HEK293 (cell line): ENCODE data around the gene ZACN.

ENCODE experiments used
- AEBP2 ChIP-seq: fragments of 450-650 bp; formaldehyde crosslinking; IDR thresholded peaks from 2 replicates; pipeline ENCODE4 v1.5.1; 2016; ENCODE audit warnings: missing biosample characterization, missing genetic modification characterization, borderline replicate concordance
- PRDM6 ChIP-seq: fragments of 450-650 bp; formaldehyde crosslinking; IDR thresholded peaks from 2 replicates; pipeline ENCODE4 v1.5.1; 2017; ENCODE audit warnings: missing biosample characterization, missing genetic modification characterization
- REST ChIP-seq: fragments of 450-650 bp; formaldehyde crosslinking; IDR thresholded peaks from 2 replicates; pipeline ENCODE4 v1.5.1; 2016; ENCODE audit warnings: missing biosample characterization, missing genetic modification characterization
- ZBTB8A ChIP-seq: fragments of 450-650 bp; formaldehyde crosslinking; IDR thresholded peaks from 2 replicates; pipeline ENCODE4 v1.5.1; 2016; ENCODE audit warnings: missing biosample characterization, missing genetic modification characterization
- ZFP37 ChIP-seq: fragments of 450-650 bp; formaldehyde crosslinking; IDR thresholded peaks from 2 replicates; pipeline ENCODE4 v1.5.1; 2016; ENCODE audit warnings: missing biosample characterization, missing genetic modification characterization
- ZNF140 ChIP-seq: fragments of 450-650 bp; formaldehyde crosslinking; IDR thresholded peaks from 2 replicates; pipeline ENCODE4 v1.5.1; 2016; ENCODE audit warnings: missing biosample characterization, missing genetic modification characterization
- ZNF157 ChIP-seq: fragments of 450-650 bp; formaldehyde crosslinking; IDR thresholded peaks from 2 replicates; pipeline ENCODE4 v1.5.1; 2016; ENCODE audit warnings: missing biosample characterization, missing genetic modification characterization
- ZNF26 ChIP-seq: fragments of 450-650 bp; formaldehyde crosslinking; IDR thresholded peaks from 2 replicates; pipeline ENCODE4 v1.5.1; 2016; ENCODE audit warnings: missing biosample characterization, missing genetic modification characterization
- ZNF350 ChIP-seq: fragments of 450-650 bp; formaldehyde crosslinking; IDR thresholded peaks from 2 replicates; pipeline ENCODE4 v1.5.0; 2017; ENCODE audit warnings: missing biosample characterization, mild to moderate bottlenecking, missing genetic modification characterization
- ZNF610 ChIP-seq: fragments of 450-650 bp; formaldehyde crosslinking; IDR thresholded peaks from 2 replicates; pipeline ENCODE4 v1.5.1; 2016; ENCODE audit warnings: missing biosample characterization, missing genetic modification characterization, borderline replicate concordance
- ZNF623 ChIP-seq: fragments of 450-650 bp; formaldehyde crosslinking; IDR thresholded peaks from 2 replicates; pipeline ENCODE4 v1.5.1; 2016; ENCODE audit warnings: missing biosample characterization, missing genetic modification characterization
- ZNF654 ChIP-seq: fragments of 450-650 bp; formaldehyde crosslinking; IDR thresholded peaks from 2 replicates; pipeline ENCODE4 v1.5.1; 2016; ENCODE audit warnings: low read depth, missing biosample characterization, missing genetic modification characterization
- ZSCAN30 ChIP-seq: fragments of 450-650 bp; IDR thresholded peaks from 2 replicates; pipeline ENCODE4 v1.5.1; 2018; ENCODE audit warnings: missing biosample characterization, mild to moderate bottlenecking, missing genetic modification characterization, moderate library complexity
- ZSCAN4 ChIP-seq: fragments of 450-650 bp; formaldehyde crosslinking; IDR thresholded peaks from 2 replicates; pipeline ENCODE4 v1.5.1; 2017; ENCODE audit warnings: missing biosample characterization, missing genetic modification characterization
- ZXDB ChIP-seq: fragments of 450-650 bp; formaldehyde crosslinking; IDR thresholded peaks from 2 replicates; pipeline ENCODE4 v1.5.1; 2016; ENCODE audit warnings: missing biosample characterization, missing genetic modification characterization
- TF ChIP-seq, protein P1 (sequence below): fragments of 450-650 bp; formaldehyde crosslinking; IDR thresholded peaks from 2 replicates; pipeline ENCODE4 v1.5.1; 2016; ENCODE audit warnings: missing biosample characterization, missing genetic modification characterization
- TF ChIP-seq, protein P2 (sequence below): fragments of 450-650 bp; formaldehyde crosslinking; optimal IDR thresholded peaks from 2 replicates; pipeline ENCODE3; 2016; ENCODE audit warnings: missing biosample characterization, mild to moderate bottlenecking, missing genetic modification characterization

Gene ZACN

GRCh38 chr17:76072148-76072858 lies 6.7 kb upstream of the ZACN start, which contains the start of gene SRP68 (continued):
- TF ChIP-seq REST (tag by site-specific recombination) (peak; percentile 29), ZNF610 (tag by site-specific recombination) (no peak), AEBP2 (no peak), ZNF157 (no peak), ZSCAN30 (no peak), ZNF623 (tag by site-specific recombination) (no peak), ZFP37 (tag by site-specific recombination) (no peak), PRDM6 (no peak), ZNF140 (no peak), ZBTB8A (peak; percentile 61), ZXDB (peak; percentile 98), ZSCAN4 (tag by site-specific recombination) (no peak), ZNF26 (no peak), ZNF654 (tag by site-specific recombination) (no peak), ZNF350 (tag by site-specific recombination) (no peak)
- TF ChIP-seq, protein P1, sequence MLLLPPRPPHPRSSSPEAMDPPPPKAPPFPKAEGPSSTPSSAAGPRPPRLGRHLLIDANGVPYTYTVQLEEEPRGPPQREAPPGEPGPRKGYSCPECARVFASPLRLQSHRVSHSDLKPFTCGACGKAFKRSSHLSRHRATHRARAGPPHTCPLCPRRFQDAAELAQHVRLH = no peak
- TF ChIP-seq, protein P2, sequence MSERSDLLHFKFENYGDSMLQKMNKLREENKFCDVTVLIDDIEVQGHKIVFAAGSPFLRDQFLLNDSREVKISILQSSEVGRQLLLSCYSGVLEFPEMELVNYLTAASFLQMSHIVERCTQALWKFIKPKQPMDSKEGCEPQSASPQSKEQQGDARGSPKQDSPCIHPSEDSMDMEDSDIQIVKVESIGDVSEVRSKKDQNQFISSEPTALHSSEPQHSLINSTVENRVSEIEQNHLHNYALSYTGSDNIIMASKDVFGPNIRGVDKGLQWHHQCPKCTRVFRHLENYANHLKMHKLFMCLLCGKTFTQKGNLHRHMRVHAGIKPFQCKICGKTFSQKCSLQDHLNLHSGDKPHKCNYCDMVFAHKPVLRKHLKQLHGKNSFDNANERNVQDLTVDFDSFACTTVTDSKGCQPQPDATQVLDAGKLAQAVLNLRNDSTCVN (tag by site-specific recombination) = peak; percentile 54
